Mucosa of descending colon (tissue), 3 donors: ENCODE measurements around the gene LMF1. TPM values are rescaled to one million over a fixed set of nuclear protein-coding genes. Genes with fewer than 3 reads are reported as not detected.

ENCODE experiments used
- ATAC-seq: fragments of 200-7000 bp; cut with Tn5 transposase; one replicate; pipeline ENCODE4 v1.9.1; 2020; ENCODE audit warnings: mild to moderate bottlenecking, moderate library complexity
- DNase-seq, 3 donors: peaks; one replicate each; pipeline ENCODE4 v3.0.0-alpha.2; 2020
- H3K36me3 ChIP-seq: fragments of 200-600 bp; one replicate; pipeline ENCODE4 v1.8.0; 2021; ENCODE audit warnings: low read depth, mild to moderate bottlenecking
- H3K4me1 ChIP-seq: fragments of 200-600 bp; one replicate; pipeline ENCODE4 v1.8.0; 2021; ENCODE audit warnings: low read depth, mild to moderate bottlenecking
- H3K4me3 ChIP-seq: fragments of 200-600 bp; one replicate; pipeline ENCODE4 v1.8.0; 2021; ENCODE audit warnings: mild to moderate bottlenecking
- H3K9me3 ChIP-seq: fragments of 200-600 bp; one replicate; pipeline ENCODE4 v1.8.0; 2021; ENCODE audit warnings: mild to moderate bottlenecking
- intact Hi-C, 2 donors: fragments of 100-400 bp; cut with DNase I in 1 of 2; cut with micrococcal nuclease in 1 of 2; formaldehyde crosslinking; loops; one replicate each; pipeline versions ENCODE4 v1.11.0 to v1.11.1; 2022; cut with DNase I, micrococcal nuclease
- total RNA-seq, 3 donors: library from RNA; stranded (reverse); fragmentation: NEBNext Ultra II Directional in 2 of 3; extraction: Animal tissue kit (Norgen Biotek cat#: 25700) in 2 of 3; gene quantifications; one replicate each; pipeline versions ENCODE4 v1.2.1 to v1.2.4, GENCODE V29; 2021 to 2023
- TF ChIP-seq, protein P1 (sequence below): fragments of 200-600 bp; IDR thresholded peaks from one replicate; pipeline ENCODE4 v1.8.0; 2022; ENCODE audit warnings: antibody characterized with exemption, mild to moderate bottlenecking
- donor health status: DM: no; HTN: no; CAD: no; lungs with moderate emphysema.
- donor health status: DM: no; HTN: no; CAD: no.
- donor health status: DM: no; HTN: yes; CAD: no.

The LMF1 gene
- total RNA-seq, 3 donors from 2014 or later: 16.4 to 26.5 (median 25.1) TPM

- DNase-seq: no peak
- intact Hi-C loops: no loop called here
- no peaks in the 10 kb centered on the region for H3K9me3 ChIP-seq
- ATAC-seq: no peak
- TF ChIP-seq, protein P1, sequence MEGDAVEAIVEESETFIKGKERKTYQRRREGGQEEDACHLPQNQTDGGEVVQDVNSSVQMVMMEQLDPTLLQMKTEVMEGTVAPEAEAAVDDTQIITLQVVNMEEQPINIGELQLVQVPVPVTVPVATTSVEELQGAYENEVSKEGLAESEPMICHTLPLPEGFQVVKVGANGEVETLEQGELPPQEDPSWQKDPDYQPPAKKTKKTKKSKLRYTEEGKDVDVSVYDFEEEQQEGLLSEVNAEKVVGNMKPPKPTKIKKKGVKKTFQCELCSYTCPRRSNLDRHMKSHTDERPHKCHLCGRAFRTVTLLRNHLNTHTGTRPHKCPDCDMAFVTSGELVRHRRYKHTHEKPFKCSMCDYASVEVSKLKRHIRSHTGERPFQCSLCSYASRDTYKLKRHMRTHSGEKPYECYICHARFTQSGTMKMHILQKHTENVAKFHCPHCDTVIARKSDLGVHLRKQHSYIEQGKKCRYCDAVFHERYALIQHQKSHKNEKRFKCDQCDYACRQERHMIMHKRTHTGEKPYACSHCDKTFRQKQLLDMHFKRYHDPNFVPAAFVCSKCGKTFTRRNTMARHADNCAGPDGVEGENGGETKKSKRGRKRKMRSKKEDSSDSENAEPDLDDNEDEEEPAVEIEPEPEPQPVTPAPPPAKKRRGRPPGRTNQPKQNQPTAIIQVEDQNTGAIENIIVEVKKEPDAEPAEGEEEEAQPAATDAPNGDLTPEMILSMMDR: no peak
- H3K4me3 ChIP-seq: no peak overlapping the region
- H3K4me1 ChIP-seq: peaks cover 4% of the 10 kb centered on the region
- H3K36me3 ChIP-seq: no peaks in the 10 kb centered on the region
These were observed 11.6 kb upstream of the LMF1 start for GRCh38 chr16:982145-983043.

- H3K4me3 ChIP-seq: no peak within 1 kb of the TSS
- TF ChIP-seq, protein P1: no peak
- no peak for ATAC-seq
- intact Hi-C loops: no loop called here
- no peak for DNase-seq
- no peaks in the 10 kb centered on the region for H3K9me3 ChIP-seq
- no peaks in the 10 kb centered on the region for H3K36me3 ChIP-seq
- peaks cover 4% of the 10 kb centered on the region for H3K4me1 ChIP-seq
These were observed 10.9 kb upstream of the LMF1 start, which contains the start of gene SOX8 for GRCh38 chr16:981695-982144. SOX8 (plus strand) TSS chr16:981770; CDS start chr16:981923, 153 bp downstream.

DNA sequence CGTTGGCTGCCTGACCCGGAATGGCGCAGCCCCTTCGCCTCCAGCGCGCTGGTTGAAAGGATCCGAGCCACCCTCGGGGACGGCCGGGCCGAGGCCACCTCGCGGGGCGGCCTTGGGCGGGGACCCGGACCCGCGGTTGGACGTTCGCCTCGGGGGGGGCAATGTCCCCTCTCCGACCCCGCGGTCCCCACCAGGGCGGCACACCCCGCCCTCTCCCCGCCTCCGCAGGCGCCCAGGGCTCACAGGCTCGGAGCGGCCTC lies 9.7 kb upstream of the LMF1 start:
- DNase-seq: no peak
- TF ChIP-seq, protein P1: no peak
- intact Hi-C loops: no loop called here
- Histone ChIP-seq H3K4me1 (peaks cover 4% of the 10 kb centered on the region), H3K36me3 (no peaks in the 10 kb centered on the region), H3K4me3 (no peak overlapping the region), H3K9me3 (no peaks in the 10 kb centered on the region)
- ATAC-seq: no peak

DNA sequence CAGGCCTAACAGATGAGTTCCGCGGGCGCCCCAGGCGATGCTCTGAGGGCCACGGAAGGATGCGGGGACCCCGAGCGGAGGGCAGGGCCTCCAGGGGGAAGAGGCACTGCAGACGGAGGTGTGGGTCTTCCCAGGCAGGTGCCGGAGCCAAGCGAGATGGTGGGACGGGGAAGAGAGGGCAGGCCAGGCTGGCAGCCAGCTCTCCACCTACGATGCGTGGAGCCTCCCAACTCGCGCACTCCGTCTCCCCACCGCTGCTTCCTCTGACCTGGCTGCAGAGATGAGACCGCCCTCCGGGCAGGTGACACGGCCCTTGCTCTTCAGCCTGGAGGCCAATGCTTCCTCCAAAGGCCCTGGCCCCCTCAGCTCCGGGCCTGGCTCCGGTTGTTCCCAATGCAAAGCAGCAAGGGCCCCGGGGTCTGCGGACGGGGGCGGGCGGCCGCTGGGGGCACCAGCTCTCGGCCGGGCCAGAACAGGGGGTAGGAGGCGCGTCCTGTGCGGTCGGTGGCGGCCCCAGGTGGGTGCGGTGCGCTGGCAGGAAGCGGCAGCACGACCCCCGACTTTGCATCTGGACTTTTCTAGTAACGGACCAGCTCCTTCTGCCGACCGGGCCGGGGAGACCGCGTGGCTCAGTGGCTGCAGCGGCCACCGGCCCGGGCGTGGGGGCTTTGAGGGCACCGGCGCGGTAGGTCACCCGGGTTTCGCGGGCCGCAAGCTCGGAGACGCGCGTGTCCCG lies 9.2 kb upstream of the LMF1 start:
- TF ChIP-seq, protein P1: no peak
- no peak overlapping the region for H3K4me3 ChIP-seq
- DNase-seq: no peak
- peaks cover 4% of the 10 kb centered on the region for H3K4me1 ChIP-seq
- intact Hi-C loops: no loop called here
- H3K36me3 ChIP-seq: no peaks in the 10 kb centered on the region
- no peak for ATAC-seq
- no peaks in the 10 kb centered on the region for H3K9me3 ChIP-seq

GRCh38 chr16:979147-979546 lies 8.4 kb upstream of the LMF1 start:
- Histone ChIP-seq H3K9me3 (no peaks in the 10 kb centered on the region), H3K4me3 (no peak overlapping the region), H3K4me1 (peaks cover 4% of the 10 kb centered on the region), H3K36me3 (no peaks in the 10 kb centered on the region)
- DNase-seq (no peak), ATAC-seq (no peak)
- TF ChIP-seq, protein P1: no peak
- intact Hi-C loops: no loop called here
